ENCODE data around the gene EFCAB6. TPM values are rescaled to one million over a fixed set of nuclear protein-coding genes. Genes with fewer than 3 reads are reported as not detected.

Gene EFCAB6
- total and polyA plus RNA-seq, 10 of the 15 experiments (the other 5 are each of a cell fraction or from before 2014, with no cell fraction given): 0.05 to 0.42 (median 0.19) TPM

- TF ChIP-seq, protein P1, sequence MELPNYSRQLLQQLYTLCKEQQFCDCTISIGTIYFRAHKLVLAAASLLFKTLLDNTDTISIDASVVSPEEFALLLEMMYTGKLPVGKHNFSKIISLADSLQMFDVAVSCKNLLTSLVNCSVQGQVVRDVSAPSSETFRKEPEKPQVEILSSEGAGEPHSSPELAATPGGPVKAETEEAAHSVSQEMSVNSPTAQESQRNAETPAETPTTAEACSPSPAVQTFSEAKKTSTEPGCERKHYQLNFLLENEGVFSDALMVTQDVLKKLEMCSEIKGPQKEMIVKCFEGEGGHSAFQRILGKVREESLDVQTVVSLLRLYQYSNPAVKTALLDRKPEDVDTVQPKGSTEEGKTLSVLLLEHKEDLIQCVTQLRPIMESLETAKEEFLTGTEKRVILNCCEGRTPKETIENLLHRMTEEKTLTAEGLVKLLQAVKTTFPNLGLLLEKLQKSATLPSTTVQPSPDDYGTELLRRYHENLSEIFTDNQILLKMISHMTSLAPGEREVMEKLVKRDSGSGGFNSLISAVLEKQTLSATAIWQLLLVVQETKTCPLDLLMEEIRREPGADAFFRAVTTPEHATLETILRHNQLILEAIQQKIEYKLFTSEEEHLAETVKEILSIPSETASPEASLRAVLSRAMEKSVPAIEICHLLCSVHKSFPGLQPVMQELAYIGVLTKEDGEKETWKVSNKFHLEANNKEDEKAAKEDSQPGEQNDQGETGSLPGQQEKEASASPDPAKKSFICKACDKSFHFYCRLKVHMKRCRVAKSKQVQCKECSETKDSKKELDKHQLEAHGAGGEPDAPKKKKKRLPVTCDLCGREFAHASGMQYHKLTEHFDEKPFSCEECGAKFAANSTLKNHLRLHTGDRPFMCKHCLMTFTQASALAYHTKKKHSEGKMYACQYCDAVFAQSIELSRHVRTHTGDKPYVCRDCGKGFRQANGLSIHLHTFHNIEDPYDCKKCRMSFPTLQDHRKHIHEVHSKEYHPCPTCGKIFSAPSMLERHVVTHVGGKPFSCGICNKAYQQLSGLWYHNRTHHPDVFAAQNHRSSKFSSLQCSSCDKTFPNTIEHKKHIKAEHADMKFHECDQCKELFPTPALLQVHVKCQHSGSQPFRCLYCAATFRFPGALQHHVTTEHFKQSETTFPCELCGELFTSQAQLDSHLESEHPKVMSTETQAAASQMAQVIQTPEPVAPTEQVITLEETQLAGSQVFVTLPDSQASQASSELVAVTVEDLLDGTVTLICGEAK (IDR thresholded peaks at IDR 0.05; ENCODE audit: borderline replicate concordance): no peak
- no peak for TF ChIP-seq IKZF2 (IDR thresholded peaks at IDR 0.05)
- TF ChIP-seq SRF (IDR thresholded peaks at IDR 0.05; ENCODE audit: low read depth in 2 of 2, low read length in 2 of 2): peak in 1 of 2 experiments; percentile 58; a peak in 1 of 4 replicates
- no peak for TF ChIP-seq CBX3 (IDR thresholded peaks at IDR 0.05; ENCODE audit: borderline replicate concordance, low read depth)
Measured at GRCh38 chr22:43743929-43744643, 68.0 kb downstream of the EFCAB6 start (continued).

DNA sequence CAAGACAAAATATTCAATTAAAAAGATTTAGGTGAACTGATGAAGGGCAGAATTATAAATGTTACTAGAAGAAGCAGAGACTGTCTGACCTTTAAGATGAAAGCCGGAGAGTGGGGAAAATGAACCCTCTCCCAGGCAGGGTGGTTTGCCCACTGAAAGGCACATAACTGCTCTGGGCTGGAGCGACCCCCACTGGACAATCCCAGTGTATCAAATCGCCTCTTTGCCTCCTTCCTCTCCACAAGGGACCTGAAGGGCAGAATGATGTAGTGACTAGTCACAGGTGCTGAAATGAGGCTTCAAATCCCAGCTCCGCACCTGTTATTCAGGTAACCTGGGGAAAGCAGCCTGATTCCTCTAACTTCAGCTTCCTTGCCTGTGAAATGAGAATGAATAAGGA is 69.0 kb downstream of the EFCAB6 start:
- H3K79me2 ChIP-seq (ENCODE audit: control insufficient read depth, insufficient read depth, low read length): no peaks in the 10 kb centered on the region
- no peaks in the 10 kb centered on the region for H4K20me1 ChIP-seq (ENCODE audit: control insufficient read depth, insufficient read depth)
- H3K4me3 ChIP-seq: no peak overlapping the region
- H3K27me3 ChIP-seq (replicated peaks in 1 of 2; ENCODE audit: control insufficient read depth in 2 of 2, insufficient read depth in 2 of 2, low read length in 1 of 2): no peaks in the 10 kb centered on the region; a peak in 2 of 4 replicates
- ChIA-PET CTCF (no interaction called here), RAD21 (ENCODE audit: unreplicated experiment) (no interaction called here), SMC1A (ENCODE audit: uncharacterized antibody, unreplicated experiment) (interaction anchor here (0.7 to 1.1 kb wide), 2 partner anchors 9 to 10 kb away, joined by 3 to 4 read pairs; no protein-coding TSS in a partner anchor), POLR2A (no interaction called here)
- H2AFZ ChIP-seq (ENCODE audit: control insufficient read depth, low read depth, low read length): no peak overlapping the region
- no peak overlapping the region for H3K9ac ChIP-seq (ENCODE audit: control insufficient read depth, insufficient read depth, low read length)
- no peak for ATAC-seq
- H3K4me1 ChIP-seq (ENCODE audit: control insufficient read depth, insufficient read depth, low read length): no peaks in the 10 kb centered on the region
- FAIRE-seq: no peak
- 35% methylated on average over 4 of the region's 4 CpGs for WGBS (ENCODE audit: insufficient coverage, insufficient replicate concordance, low lambda C conversion rate, missing lambda C conversion rate)
- H3K9me3 ChIP-seq (replicated peaks; ENCODE audit: control insufficient read depth, insufficient read depth, low read length): no peaks in the 10 kb centered on the region
- DNase-seq (ENCODE audit: low read depth, low spot score): no peak
- no peak overlapping the region for H3K27ac ChIP-seq (ENCODE audit: control insufficient read depth, insufficient read depth)
- no peaks in the 10 kb centered on the region for H3K36me3 ChIP-seq (ENCODE audit: control insufficient read depth in 2 of 2, insufficient read depth in 2 of 2, low read length in 1 of 2)
- in situ Hi-C loops (cut with MboI) (no loop called here), intact Hi-C loops (cut with micrococcal nuclease; ENCODE audit: unreplicated experiment) (loop anchor here (10.0 kb wide), 1 partner anchor 142 kb away; no protein-coding TSS in a partner anchor)
- no peak overlapping the region for H3K4me2 ChIP-seq (ENCODE audit: control insufficient read depth, insufficient read depth)
- no TSS peak for BruUV-seq (replicated peaks)
- TF ChIP-seq CREM (IDR thresholded peaks at IDR 0.05; ENCODE audit: low read depth): no peak
- no peak for TF ChIP-seq CHD1 (IDR thresholded peaks at IDR 0.05; ENCODE audit: low read depth, low read length)
- TF ChIP-seq USF1 (IDR thresholded peaks at IDR 0.05; ENCODE audit: borderline replicate concordance, extremely low read length, insufficient read depth, low read depth, low read length): no peak
- TF ChIP-seq SMC3 (IDR thresholded peaks at IDR 0.05; ENCODE audit: borderline replicate concordance, low read length): peak; percentile 5; the same call in 1 of the 2 replicates
- no peak for TF ChIP-seq SREBF1 (IDR thresholded peaks at IDR 0.05; ENCODE audit: low read length)
- no peak for TF ChIP-seq GABPA (IDR thresholded peaks at IDR 0.05; ENCODE audit: low read depth)
- no peak for TF ChIP-seq RAD51 (IDR thresholded peaks at IDR 0.05)
- TF ChIP-seq MEF2A (IDR thresholded peaks at IDR 0.05; ENCODE audit: insufficient read depth, low read depth, low read length): no peak
- no peak for TF ChIP-seq EED (IDR thresholded peaks at IDR 0.05; ENCODE audit: low read depth)
- no peak for TF ChIP-seq GATAD2B (conservative IDR thresholded peaks at IDR 0.05; ENCODE audit: low read depth)
- no peak for TF ChIP-seq HSF1 (IDR thresholded peaks at IDR 0.05; ENCODE audit: low read depth, low read length)
- TF ChIP-seq HDGF (IDR thresholded peaks at IDR 0.05): no peak
- no peak for TF ChIP-seq TCF7 (IDR thresholded peaks at IDR 0.05; ENCODE audit: borderline replicate concordance)
- TF ChIP-seq ZNF217 (IDR thresholded peaks at IDR 0.05): no peak

All from GM12878 (cell line).